Measurements from ENCODE around the gene ANKRD13D. TPM values are rescaled to one million over a fixed set of nuclear protein-coding genes. Genes with fewer than 3 reads are reported as not detected.

The ANKRD13D gene
- total and polyA plus RNA-seq, 2 of the 8 experiments (the other 6 are each of a cell fraction or from before 2014, with no cell fraction given), result 24.9 to 26.5 TPM

DNA sequence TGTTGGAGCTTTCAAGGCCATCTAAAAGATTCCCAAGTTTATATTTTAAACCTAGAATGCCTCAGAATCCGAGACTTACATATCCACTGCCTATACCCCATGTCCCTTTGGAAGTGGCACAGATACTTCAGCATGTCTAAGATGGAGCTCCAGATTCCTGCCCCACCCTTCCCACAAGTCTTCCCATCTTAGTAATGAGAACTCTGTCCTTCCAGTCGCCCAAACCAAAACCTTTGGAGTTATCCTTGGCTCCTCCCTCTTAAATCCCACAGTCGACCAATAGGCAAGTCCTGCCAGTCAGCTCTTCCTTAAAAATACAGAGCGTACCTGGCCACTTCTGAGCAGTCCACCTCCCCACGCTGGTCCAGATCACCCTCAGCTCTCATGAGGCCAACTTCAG, 59.9 kb downstream of the ANKRD13D start:
- H3K4me3 ChIP-seq (ENCODE audit: extremely low read depth in 1 of 4, insufficient read depth in 2 of 4, low read depth in 3 of 4, low read length in 4 of 4), result no peak overlapping the region
- no peak overlapping the region for H3K27ac ChIP-seq (ENCODE audit: low read depth, low read length)
- no peak overlapping the region for H3K4ac ChIP-seq (replicated peaks; ENCODE audit: insufficient read length, low read depth, low read length)
- H2AFZ ChIP-seq (ENCODE audit: low read length), result no peak overlapping the region
- H4K91ac ChIP-seq (replicated peaks; ENCODE audit: insufficient read length, low read length), result no peak overlapping the region
- no peaks in the 10 kb centered on the region for H3K27me3 ChIP-seq (replicated peaks in 1 of 4; ENCODE audit: control insufficient read depth in 3 of 4, extremely low read depth in 1 of 4, insufficient read depth in 3 of 4, low read length in 3 of 4)
- H4K5ac ChIP-seq (ENCODE audit: insufficient read length, low read depth, low read length), result no peak overlapping the region
- H3K23me2 ChIP-seq (ENCODE audit: low read depth, low read length), result peaks cover 8% of the 10 kb centered on the region; the same call in 1 of the 2 replicates
- no peaks in the 10 kb centered on the region for H3K36me3 ChIP-seq (ENCODE audit: control insufficient read depth in 2 of 4, insufficient read depth in 4 of 4, low read length in 3 of 4)
- H3K14ac ChIP-seq (ENCODE audit: insufficient read length), result no peak overlapping the region
- no peak overlapping the region for H3K9ac ChIP-seq (replicated peaks in 1 of 4; ENCODE audit: extremely low read depth in 1 of 4, low read depth in 3 of 4, low read length in 3 of 4)
- H3K18ac ChIP-seq (ENCODE audit: extremely low read depth, low read length), result no peak overlapping the region
- POLR2A ChIA-PET (ENCODE audit: partially characterized antibody), result no interaction called here
- H3K9me3 ChIP-seq (ENCODE audit: insufficient read depth in 2 of 2, low read depth in 1 of 2, low read length in 1 of 2), result no peaks in the 10 kb centered on the region
- no peak overlapping the region for H3K4me2 ChIP-seq (ENCODE audit: insufficient read depth in 1 of 2, low read depth in 2 of 2, low read length in 2 of 2)
- H2BK15ac ChIP-seq (ENCODE audit: low read length), result no peak overlapping the region
- no peak overlapping the region for H4K8ac ChIP-seq (ENCODE audit: extremely low read depth, insufficient read depth, low read length)
- peaks cover 0 to 9% (median 8%) of the 10 kb centered on the region in 4 experiments; a peak in 6 of 7 replicates for H3K4me1 ChIP-seq (replicated peaks in 1 of 4; ENCODE audit: control insufficient read depth in 3 of 4, insufficient read depth in 4 of 4, low read length in 3 of 4)
- peaks cover 2% of the 10 kb centered on the region; the same call in 1 of the 2 replicates for H3K79me1 ChIP-seq (ENCODE audit: low read depth, low read length)
- FAIRE-seq, result no peak
- no peak overlapping the region for H2BK120ac ChIP-seq (replicated peaks; ENCODE audit: low read depth, low read length)
- H3K56ac ChIP-seq (replicated peaks; ENCODE audit: insufficient read length, low read depth, low read length), result no peak overlapping the region
- no peak overlapping the region for H2BK5ac ChIP-seq (ENCODE audit: low read depth, low read length)
- no peaks in the 10 kb centered on the region for H3K79me2 ChIP-seq (ENCODE audit: control insufficient read depth in 1 of 2, insufficient read depth in 2 of 2, low read length in 2 of 2)
- 69% methylated on average over 5 of the region's 5 CpGs; no CpG with 5 or more reads in 1 of the 2 experiments for WGBS, 2 experiments (ENCODE audit: extremely low coverage in 1 of 2, insufficient coverage in 1 of 2, insufficient read length in 1 of 2, insufficient replicate concordance in 2 of 2, low coverage in 1 of 2, low lambda C conversion rate in 2 of 2, missing lambda C conversion rate in 1 of 2)
- DNase-seq (ENCODE audit: low read depth in 1 of 2, low spot score in 2 of 2), result no peak
- H3K23ac ChIP-seq (ENCODE audit: insufficient read length), result no peak overlapping the region
- peaks cover 0 to 3% of the 10 kb centered on the region in 2 experiments for H4K20me1 ChIP-seq (replicated peaks in 1 of 2; ENCODE audit: control insufficient read depth in 1 of 2, insufficient read depth in 2 of 2, low read length in 2 of 2)
- H2AK5ac ChIP-seq (ENCODE audit: low read depth, low read length), result no peak overlapping the region
- H2BK12ac ChIP-seq (ENCODE audit: low read depth, low read length), result no peak overlapping the region
- CTCF ChIA-PET (ENCODE audit: partially characterized antibody), result interaction anchor here (0.7 to 20.0 kb wide), 6 partner anchors 10 to 267 kb away, joined by 3 to 1305 read pairs (median 33); partner anchors contain the start of genes CLCF1 and RAD9A
- H2BK20ac ChIP-seq (ENCODE audit: low read length), result no peak overlapping the region
- TF ChIP-seq MAFK (IDR thresholded peaks at IDR 0.05; ENCODE audit: low read depth, low read length), result no peak
- no peak for TF ChIP-seq JUND (IDR thresholded peaks at IDR 0.05; ENCODE audit: low read length)
- TF ChIP-seq GABPA (IDR thresholded peaks at IDR 0.05; ENCODE audit: borderline replicate concordance, insufficient read depth, low read length), result no peak
- no peak for TF ChIP-seq SUZ12 (IDR thresholded peaks at IDR 0.05; ENCODE audit: low read length)
- TF ChIP-seq SIN3A (conservative IDR thresholded peaks at IDR 0.05 in 1 of 2, IDR thresholded peaks at IDR 0.05 in 1 of 2; ENCODE audit: low read depth in 1 of 2, low read length in 2 of 2), result no peak
- TF ChIP-seq, protein P1, sequence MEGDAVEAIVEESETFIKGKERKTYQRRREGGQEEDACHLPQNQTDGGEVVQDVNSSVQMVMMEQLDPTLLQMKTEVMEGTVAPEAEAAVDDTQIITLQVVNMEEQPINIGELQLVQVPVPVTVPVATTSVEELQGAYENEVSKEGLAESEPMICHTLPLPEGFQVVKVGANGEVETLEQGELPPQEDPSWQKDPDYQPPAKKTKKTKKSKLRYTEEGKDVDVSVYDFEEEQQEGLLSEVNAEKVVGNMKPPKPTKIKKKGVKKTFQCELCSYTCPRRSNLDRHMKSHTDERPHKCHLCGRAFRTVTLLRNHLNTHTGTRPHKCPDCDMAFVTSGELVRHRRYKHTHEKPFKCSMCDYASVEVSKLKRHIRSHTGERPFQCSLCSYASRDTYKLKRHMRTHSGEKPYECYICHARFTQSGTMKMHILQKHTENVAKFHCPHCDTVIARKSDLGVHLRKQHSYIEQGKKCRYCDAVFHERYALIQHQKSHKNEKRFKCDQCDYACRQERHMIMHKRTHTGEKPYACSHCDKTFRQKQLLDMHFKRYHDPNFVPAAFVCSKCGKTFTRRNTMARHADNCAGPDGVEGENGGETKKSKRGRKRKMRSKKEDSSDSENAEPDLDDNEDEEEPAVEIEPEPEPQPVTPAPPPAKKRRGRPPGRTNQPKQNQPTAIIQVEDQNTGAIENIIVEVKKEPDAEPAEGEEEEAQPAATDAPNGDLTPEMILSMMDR (IDR thresholded peaks at IDR 0.05; ENCODE audit: control extremely low read depth in 1 of 3, insufficient read depth in 1 of 3, low read depth in 1 of 3, low read length in 3 of 3), result no peak
- TF ChIP-seq NRF1 (IDR thresholded peaks at IDR 0.05; ENCODE audit: low read depth, low read length), result no peak
- TF ChIP-seq BACH1 (IDR thresholded peaks at IDR 0.05; ENCODE audit: low read length), result no peak
- TF ChIP-seq HDAC6 (IDR thresholded peaks at IDR 0.05; ENCODE audit: low read depth, low read length), result no peak
- TF ChIP-seq EP300 (IDR thresholded peaks at IDR 0.05; ENCODE audit: borderline replicate concordance in 1 of 2, low read depth in 2 of 2, low read length in 2 of 2), result no peak
- TF ChIP-seq CREB1 (IDR thresholded peaks at IDR 0.05), result no peak
- TF ChIP-seq BCL11A (IDR thresholded peaks at IDR 0.05; ENCODE audit: low read depth in 2 of 2, low read length in 2 of 2), result no peak
